Left lung (tissue), 10 donors: ENCODE data around the gene PTGES2. TPM values are rescaled to one million over a fixed set of nuclear protein-coding genes. Genes with fewer than 3 reads are reported as not detected.

Experiments used
- ATAC-seq: fragments of 200-7000 bp; cut with Tn5 transposase; one replicate; pipeline ENCODE4 v1.9.1; 2020; ENCODE audit warnings: moderate library complexity
- DNase-seq, 4 donors: peaks; one replicate each; pipeline ENCODE4 v3.0.0-alpha.2; 2013 to 2020
- H3K27ac ChIP-seq, 2 donors: fragments of 200-600 bp; sonication (generic) in 1 of 2; one replicate each; pipeline versions ENCODE4 v1.5.0 to v1.8.0; 2020 to 2021
- H3K27me3 ChIP-seq, 2 donors: fragments of 200-600 bp; sonication (generic) in 1 of 2; one replicate each; pipeline versions ENCODE4 v1.5.0 to v1.8.0; 2020 to 2021
- H3K36me3 ChIP-seq, 2 donors: fragments of 200-600 bp; sonication (generic) in 1 of 2; one replicate each; pipeline versions ENCODE4 v1.5.0 to v1.8.0; 2020 to 2021
- H3K4me1 ChIP-seq, 2 donors: fragments of 200-600 bp; one replicate each; pipeline ENCODE4 v1.8.0; 2021
- H3K4me3 ChIP-seq, 2 donors: fragments of 200-600 bp; sonication (generic) in 1 of 2; one replicate each; pipeline versions ENCODE4 v1.5.0 to v1.8.0; 2020 to 2021; ENCODE audit warnings: mild to moderate bottlenecking in 1 of 2
- H3K9me3 ChIP-seq, 2 donors: fragments of 200-600 bp; sonication (generic) in 1 of 2; one replicate each; pipeline versions ENCODE4 v1.5.0 to v1.8.0; 2020 to 2021
- CTCF ChIP-seq, 2 donors: fragments of 200-600 bp; sonication (generic) in 1 of 2; IDR thresholded peaks; one replicate each; pipeline versions ENCODE4 v1.5.0 to v1.8.0; 2021; ENCODE audit warnings: antibody characterized with exemption in 2 of 2
- intact Hi-C, 2 donors: fragments of 100-400 bp; cut with DNase I; formaldehyde crosslinking; loops; one replicate each; pipeline versions ENCODE4 v1.11.2 to v1.14.2; 2022
- polyA plus RNA-seq, 6 donors: library from polyadenylated mRNA; unstranded; fragments of 120-200 nt; gene quantifications; one replicate each; pipeline ENCODE4 v1.2.1, GENCODE V29; 2013; ENCODE audit not compliant: insufficient read length in 6 of 6
- total RNA-seq, 2 donors: library from RNA; stranded (reverse); fragmentation: NEBNext Ultra II Directional; extraction: Animal tissue kit (Norgen Biotek cat#: 25700); gene quantifications; one replicate each; pipeline ENCODE4 v1.2.1, GENCODE V29; 2021
- donor health status: DM: no; HTN: yes; CAD: no.
- donor health status: DM: no; HTN: no; CAD: no.

PTGES2 gene
- total and polyA plus RNA-seq, 8 donors: 25.8 to 56.9 (median 37.3) TPM

GRCh38 chr9:128102861-128103588 is 24.5 kb downstream of the PTGES2 start:
- no peaks in the 10 kb centered on the region for H3K9me3 ChIP-seq
- no peak for ATAC-seq
- intact Hi-C loops: no loop called here
- peaks cover 30 to 61% of the 10 kb centered on the region in 2 donors for H3K4me1 ChIP-seq
- TF ChIP-seq CTCF (IDR thresholded peaks at IDR 0.05): no peak
- H3K27ac ChIP-seq: peak overlapping the region in 1 of 2 donors; percentile 13
- peaks cover 0 to 78% of the 10 kb centered on the region in 2 donors for H3K36me3 ChIP-seq
- no peak overlapping the region for H3K4me3 ChIP-seq
- H3K27me3 ChIP-seq: no peaks in the 10 kb centered on the region
- DNase-seq: no peak

- no peak for TF ChIP-seq CTCF (IDR thresholded peaks at IDR 0.05)
- peaks cover 38 to 70% of the 10 kb centered on the region in 2 donors for H3K4me1 ChIP-seq
- DNase-seq (no peak), ATAC-seq (no peak)
- H3K36me3 ChIP-seq: peaks cover 0 to 70% of the 10 kb centered on the region in 2 donors
- H3K9me3 ChIP-seq: no peaks in the 10 kb centered on the region
- no peak overlapping the region for H3K4me3 ChIP-seq
- no peak overlapping the region for H3K27ac ChIP-seq
- intact Hi-C loops: no loop called here
- H3K27me3 ChIP-seq: no peaks in the 10 kb centered on the region
Observed at GRCh38 chr9:128102196-128102595, 25.3 kb downstream of the PTGES2 start.

- intact Hi-C loops: no loop called here
- Histone ChIP-seq H3K4me3 (no peak overlapping the region), H3K27me3 (no peaks in the 10 kb centered on the region), H3K9me3 (no peaks in the 10 kb centered on the region), H3K36me3 (peaks cover 0 to 65% of the 10 kb centered on the region in 2 donors), H3K4me1 (peaks cover 40 to 75% of the 10 kb centered on the region in 2 donors), H3K27ac (peak overlapping the region in 1 of 2 donors; percentile 91)
- TF ChIP-seq CTCF (IDR thresholded peaks at IDR 0.05): no peak
- DNase-seq (no peak), ATAC-seq (no peak)
Observed at GRCh38 chr9:128101690-128102089, 25.8 kb downstream of the PTGES2 start.

- peak overlapping the region in 1 of 2 donors; percentile 91 for H3K27ac ChIP-seq
- ATAC-seq: no peak
- H3K9me3 ChIP-seq: no peaks in the 10 kb centered on the region
- DNase-seq: no peak
- peaks cover 40 to 79% of the 10 kb centered on the region in 2 donors for H3K4me1 ChIP-seq
- TF ChIP-seq CTCF (IDR thresholded peaks at IDR 0.05): no peak
- no peaks in the 10 kb centered on the region for H3K27me3 ChIP-seq
- peak overlapping the region in 1 of 2 donors; percentile 59 for H3K4me3 ChIP-seq
- H3K36me3 ChIP-seq: peaks cover 0 to 60% of the 10 kb centered on the region in 2 donors
- intact Hi-C loops: no loop called here
Observed at GRCh38 chr9:128101231-128101661, 26.3 kb downstream of the PTGES2 start.

- Histone ChIP-seq H3K27me3 (no peaks in the 10 kb centered on the region), H3K4me1 (peaks cover 40 to 86% of the 10 kb centered on the region in 2 donors), H3K9me3 (no peaks in the 10 kb centered on the region), H3K27ac (peak overlapping the region; percentile 91 to 93), H3K36me3 (peaks cover 0 to 54% of the 10 kb centered on the region in 2 donors), H3K4me3 (peak overlapping the region in 1 of 2 donors; percentile 59)
- ATAC-seq (no peak), DNase-seq (no peak)
- TF ChIP-seq CTCF (IDR thresholded peaks at IDR 0.05): no peak
- intact Hi-C loops: no loop called here
Observed at GRCh38 chr9:128100581-128100980, 26.9 kb downstream of the PTGES2 start.
